ENCODE results near the gene ACBD4. TPM values are rescaled to one million over a fixed set of nuclear protein-coding genes. Genes with fewer than 3 reads are reported as not detected.

Gene ACBD4
- total and polyA plus RNA-seq, 2 of the 13 experiments (the other 11 are each of a cell fraction or from before 2014, with no cell fraction given): 16.1 to 26.9 TPM

- peak overlapping the region; percentile 96 for H3K4me2 ChIP-seq (ENCODE audit: low read depth, low read length)
- H3K9me3 ChIP-seq (ENCODE audit: low read length): no peaks in the 10 kb centered on the region
- intact Hi-C loops (cut with micrococcal nuclease; ENCODE audit: unreplicated experiment): loop anchor here (1.0 kb wide), 2 partner anchors 12 to 14 kb away; partner anchors contain the start of genes ACBD4 and HEXIM2
- no peaks in the 10 kb centered on the region; a peak in 1 of 5 replicates for H3K36me3 ChIP-seq (replicated peaks in 1 of 2; ENCODE audit: control insufficient read depth in 1 of 2, insufficient read depth in 2 of 2, low read length in 2 of 2)
- ChIA-PET POLR2A (interaction anchor here (0.6 to 19.8 kb wide), 34 partner anchors 9 to 283 kb away, joined by 3 to 2487 read pairs (median 8); partner anchors contain the start of genes ACBD4, C1QL1, DCAKD and EFTUD2), CTCF (ENCODE audit: low intra/inter-chr PET ratio, low total read pairs) (interaction anchor here (2.2 to 8.5 kb wide), 3 partner anchors 12 to 49 kb away, joined by 10 to 130 read pairs (median 60); partner anchors contain the start of gene ACBD4)
- H3K27ac ChIP-seq (ENCODE audit: extremely low read length, insufficient read depth, low read length): peak overlapping the region; percentile 97
- no peak for FAIRE-seq
- H2AFZ ChIP-seq (ENCODE audit: low read length): peak overlapping the region; percentile 7
- ATAC-seq: peak; percentile 33
- TSS peak; percentile 80 for BruUV-seq (replicated peaks)
- in situ Hi-C loops (cut with HindIII; ENCODE audit: extremely low pct_ligation_motif_present, low pct_unique_long_range_greater_than_20kb): loop anchor here (5.0 kb wide), 2 partner anchors 50 to 100 kb away; no protein-coding TSS in a partner anchor
- no peaks in the 10 kb centered on the region; a peak in 2 of 5 replicates for H3K27me3 ChIP-seq (ENCODE audit: control insufficient read depth in 1 of 2, insufficient read depth in 2 of 2, low read length in 2 of 2)
- peaks cover 24% of the 10 kb centered on the region for H3K4me1 ChIP-seq (ENCODE audit: insufficient read depth, low read length)
- H4K20me1 ChIP-seq (ENCODE audit: insufficient read depth, low read length): peaks cover 35% of the 10 kb centered on the region
- peaks cover 36% of the 10 kb centered on the region for H3K79me2 ChIP-seq (ENCODE audit: insufficient read depth, low read length)
- peak; percentile 93 for DNase-seq (ENCODE audit: low spot score)
- H3K4me3 ChIP-seq (replicated peaks in 1 of 3; ENCODE audit: insufficient read depth in 1 of 3, low read depth in 2 of 3, low read length in 3 of 3): peak overlapping the region; percentile 81 to 88 (median 85)
- H3K9ac ChIP-seq (ENCODE audit: insufficient read depth, low read depth, low read length): peak overlapping the region; percentile 94
- WGBS (ENCODE audit: low lambda C conversion rate): 2% methylated on average over 38 of the region's 38 CpGs
- TF ChIP-seq ZNF609 (CRISPR knock-in tag; IDR thresholded peaks at IDR 0.05; ENCODE audit: borderline replicate concordance) (peak; percentile 25; the same call in 1 of the 2 replicates), NFAT5 (CRISPR knock-in tag; IDR thresholded peaks at IDR 0.05) (peak; percentile 77), ARID5B (CRISPR knock-in tag; IDR thresholded peaks at IDR 0.05) (peak; percentile 29; the same call in 1 of the 2 replicates), THRA (CRISPR knock-in tag; IDR thresholded peaks at IDR 0.05; ENCODE audit: borderline replicate concordance) (peak; percentile 47; the same call in 1 of the 2 replicates), POLR2AphosphoS2 (IDR thresholded peaks at IDR 0.05; ENCODE audit: low read depth, low read length) (no peak)
Observed at GRCh38 chr17:45147581-45148182, 12.2 kb downstream of the ACBD4 start.
